Chondrocyte (in vitro differentiated cells): Measurements from ENCODE around the gene AKAP1. TPM values are rescaled to one million over a fixed set of nuclear protein-coding genes. Genes with fewer than 3 reads are reported as not detected.

Experiments used
- DNase-seq: peaks from one replicate; pipeline ENCODE4 v3.0.0; 2021; ENCODE audit warnings: mixed read lengths, low spot score
- H3K27ac Mint-ChIP-seq: one replicate; pipeline ENCODE4 v1.8.0; 2021; ENCODE audit warnings: mild to moderate bottlenecking, moderate library complexity, mixed read lengths; ENCODE audit not compliant: unreplicated experiment
- H3K27me3 Mint-ChIP-seq: 2 replicates; pipeline ENCODE4 v1.8.0; 2021; ENCODE audit warnings: low read depth, mixed read lengths
- H3K36me3 Mint-ChIP-seq: 2 replicates; pipeline ENCODE4 v1.8.0; 2021; ENCODE audit warnings: low read depth, mixed read lengths
- H3K4me1 Mint-ChIP-seq: 2 replicates; pipeline ENCODE4 v1.8.0; 2021; ENCODE audit warnings: low read depth, mild to moderate bottlenecking, mixed read lengths
- H3K4me3 Mint-ChIP-seq: one replicate; pipeline ENCODE4 v1.8.0; 2021; ENCODE audit warnings: mild to moderate bottlenecking, moderate library complexity, mixed read lengths; ENCODE audit not compliant: unreplicated experiment
- H3K9me3 Mint-ChIP-seq: 2 replicates; pipeline ENCODE4 v1.8.0; 2021; ENCODE audit warnings: low read depth, mixed read lengths
- total RNA-seq: library from RNA; stranded (reverse); gene quantifications from 3 replicates; pipeline ENCODE4 v1.2.1, GENCODE V29; 2021
- TF ChIP-seq, protein P1 (sequence below): fragments of 200-600 bp; sonication (generic); IDR thresholded peaks from 2 replicates; pipeline ENCODE4 v1.5.0; 2021; ENCODE audit warnings: antibody characterized with exemption, mild to moderate bottlenecking, moderate library complexity

AKAP1 gene
- total RNA-seq, 1 donor from 2014 or later: 14.8 TPM

DNA sequence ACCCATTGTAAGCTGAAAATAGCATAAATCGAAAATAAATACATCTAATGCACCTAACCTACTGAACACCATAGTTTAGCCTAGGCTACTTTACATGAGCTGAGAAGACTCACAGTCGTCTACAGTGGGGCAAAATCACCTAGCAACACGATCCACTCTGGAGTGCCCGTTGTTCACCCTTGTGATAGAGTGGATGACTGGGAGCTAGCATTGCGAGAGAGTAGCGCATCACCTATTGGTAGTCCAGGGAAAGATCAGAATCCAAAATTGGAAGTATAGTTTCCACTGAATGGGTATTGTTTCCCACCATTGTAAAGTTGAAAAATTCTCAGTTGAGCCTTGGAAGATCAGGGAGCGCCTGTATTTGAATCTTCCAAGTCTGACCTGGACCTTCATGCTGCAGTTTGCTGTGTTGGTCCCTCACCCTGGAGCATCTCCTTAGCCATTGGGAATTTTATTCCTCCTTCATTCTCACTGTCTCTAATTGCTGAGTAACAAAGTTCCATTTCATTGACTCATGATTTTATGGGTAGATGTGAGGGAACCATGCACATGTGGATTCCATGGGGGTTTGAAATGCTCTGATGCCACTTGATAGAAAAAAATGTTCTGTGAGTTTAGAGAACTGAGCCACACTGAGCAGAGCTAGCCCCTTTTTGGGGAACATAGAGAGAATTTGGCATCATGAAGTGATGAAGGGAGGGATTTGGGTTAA is 19.6 kb downstream of the AKAP1 start:
- no peak for DNase-seq

DNA sequence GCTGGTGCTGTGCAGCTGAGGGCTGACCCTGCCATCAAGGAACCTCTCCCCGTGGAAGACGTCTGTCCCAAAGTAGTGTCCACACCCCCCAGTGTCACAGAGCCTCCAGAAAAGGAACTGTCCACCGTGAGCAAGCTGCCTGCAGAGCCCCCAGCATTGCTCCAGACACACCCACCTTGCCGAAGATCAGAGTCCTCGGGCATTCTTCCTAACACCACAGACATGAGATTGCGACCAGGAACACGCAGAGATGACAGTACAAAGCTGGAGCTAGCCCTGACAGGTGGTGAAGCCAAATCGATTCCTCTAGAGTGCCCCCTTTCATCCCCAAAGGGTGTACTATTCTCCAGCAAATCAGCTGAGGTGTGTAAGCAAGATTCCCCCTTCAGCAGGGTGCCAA is 20.5 kb downstream of the AKAP1 start:
- no peak for DNase-seq
- Mint-ChIP-seq H3K4me3 (no peak overlapping the region), H3K27ac (no peak overlapping the region), H3K36me3 (peaks cover 3% of the 10 kb centered on the region), H3K27me3 (no peaks in the 10 kb centered on the region), H3K4me1 (peaks cover 4% of the 10 kb centered on the region), H3K9me3 (no peaks in the 10 kb centered on the region)
- TF ChIP-seq, protein P1, sequence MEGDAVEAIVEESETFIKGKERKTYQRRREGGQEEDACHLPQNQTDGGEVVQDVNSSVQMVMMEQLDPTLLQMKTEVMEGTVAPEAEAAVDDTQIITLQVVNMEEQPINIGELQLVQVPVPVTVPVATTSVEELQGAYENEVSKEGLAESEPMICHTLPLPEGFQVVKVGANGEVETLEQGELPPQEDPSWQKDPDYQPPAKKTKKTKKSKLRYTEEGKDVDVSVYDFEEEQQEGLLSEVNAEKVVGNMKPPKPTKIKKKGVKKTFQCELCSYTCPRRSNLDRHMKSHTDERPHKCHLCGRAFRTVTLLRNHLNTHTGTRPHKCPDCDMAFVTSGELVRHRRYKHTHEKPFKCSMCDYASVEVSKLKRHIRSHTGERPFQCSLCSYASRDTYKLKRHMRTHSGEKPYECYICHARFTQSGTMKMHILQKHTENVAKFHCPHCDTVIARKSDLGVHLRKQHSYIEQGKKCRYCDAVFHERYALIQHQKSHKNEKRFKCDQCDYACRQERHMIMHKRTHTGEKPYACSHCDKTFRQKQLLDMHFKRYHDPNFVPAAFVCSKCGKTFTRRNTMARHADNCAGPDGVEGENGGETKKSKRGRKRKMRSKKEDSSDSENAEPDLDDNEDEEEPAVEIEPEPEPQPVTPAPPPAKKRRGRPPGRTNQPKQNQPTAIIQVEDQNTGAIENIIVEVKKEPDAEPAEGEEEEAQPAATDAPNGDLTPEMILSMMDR: no peak

More for the DNA sequence above, 19.6 kb downstream of the AKAP1 start:
- Mint-ChIP-seq H3K27ac (no peak overlapping the region), H3K27me3 (no peaks in the 10 kb centered on the region), H3K4me3 (no peak overlapping the region), H3K4me1 (peaks cover 4% of the 10 kb centered on the region), H3K36me3 (peaks cover 3% of the 10 kb centered on the region), H3K9me3 (no peaks in the 10 kb centered on the region)
- TF ChIP-seq, protein P1: no peak

DNA sequence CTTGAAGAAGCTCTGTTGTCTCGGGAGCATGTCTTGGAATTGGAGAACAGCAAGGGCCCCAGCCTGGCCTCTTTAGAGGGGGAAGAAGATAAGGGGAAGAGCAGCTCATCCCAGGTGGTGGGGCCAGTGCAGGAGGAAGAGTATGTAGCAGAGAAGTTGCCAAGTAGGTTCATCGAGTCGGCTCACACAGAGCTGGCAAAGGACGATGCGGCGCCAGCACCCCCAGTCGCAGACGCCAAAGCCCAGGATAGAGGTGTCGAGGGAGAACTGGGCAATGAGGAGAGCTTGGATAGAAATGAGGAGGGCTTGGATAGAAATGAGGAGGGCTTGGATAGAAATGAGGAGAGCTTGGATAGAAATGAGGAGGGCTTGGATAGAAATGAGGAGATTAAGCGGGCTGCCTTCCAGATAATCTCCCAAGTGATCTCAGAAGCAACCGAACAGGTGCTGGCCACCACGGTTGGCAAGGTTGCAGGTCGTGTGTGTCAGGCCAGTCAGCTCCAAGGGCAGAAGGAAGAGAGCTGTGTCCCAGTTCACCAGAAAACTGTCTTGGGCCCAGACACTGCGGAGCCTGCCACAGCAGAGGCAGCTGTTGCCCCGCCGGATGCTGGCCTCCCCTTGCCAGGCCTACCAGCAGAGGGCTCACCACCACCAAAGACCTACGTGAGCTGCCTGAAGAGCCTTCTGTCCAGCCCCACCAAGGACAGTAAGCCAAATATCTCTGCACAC is 21.2 kb downstream of the AKAP1 start:
- Mint-ChIP-seq H3K9me3 (no peaks in the 10 kb centered on the region), H3K27ac (no peak overlapping the region), H3K27me3 (no peaks in the 10 kb centered on the region), H3K4me1 (peaks cover 4% of the 10 kb centered on the region), H3K4me3 (no peak overlapping the region), H3K36me3 (peaks cover 3% of the 10 kb centered on the region)
- no peak for DNase-seq
- TF ChIP-seq, protein P1: peak; percentile 44

DNA sequence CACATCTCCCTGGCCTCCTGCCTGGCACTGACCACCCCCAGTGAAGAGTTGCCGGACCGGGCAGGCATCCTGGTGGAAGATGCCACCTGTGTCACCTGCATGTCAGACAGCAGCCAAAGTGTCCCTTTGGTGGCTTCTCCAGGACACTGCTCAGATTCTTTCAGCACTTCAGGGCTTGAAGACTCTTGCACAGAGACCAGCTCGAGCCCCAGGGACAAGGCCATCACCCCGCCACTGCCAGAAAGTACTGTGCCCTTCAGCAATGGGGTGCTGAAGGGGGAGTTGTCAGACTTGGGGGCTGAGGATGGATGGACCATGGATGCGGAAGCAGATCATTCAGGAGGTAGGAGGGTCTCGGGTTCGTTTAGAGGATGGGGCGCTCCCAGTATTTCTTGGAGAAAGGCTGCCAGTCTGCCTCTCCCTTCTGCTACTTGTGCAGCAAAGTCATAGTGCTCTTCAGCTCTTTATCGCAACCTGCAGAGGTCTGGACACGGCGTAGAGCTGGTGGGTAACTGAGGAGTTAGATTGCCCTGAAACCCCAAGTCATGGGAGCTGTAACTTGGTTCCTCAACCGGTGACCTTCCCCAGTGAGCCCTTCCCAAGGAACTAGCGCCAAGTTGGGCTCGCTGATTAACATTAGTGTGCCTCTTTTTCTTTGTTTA is 21.9 kb downstream of the AKAP1 start:
- Mint-ChIP-seq H3K27ac (no peak overlapping the region), H3K36me3 (peaks cover 3% of the 10 kb centered on the region), H3K4me3 (no peak overlapping the region), H3K9me3 (no peaks in the 10 kb centered on the region), H3K27me3 (no peaks in the 10 kb centered on the region), H3K4me1 (peaks cover 4% of the 10 kb centered on the region)
- TF ChIP-seq, protein P1: no peak
- DNase-seq: no peak

DNA sequence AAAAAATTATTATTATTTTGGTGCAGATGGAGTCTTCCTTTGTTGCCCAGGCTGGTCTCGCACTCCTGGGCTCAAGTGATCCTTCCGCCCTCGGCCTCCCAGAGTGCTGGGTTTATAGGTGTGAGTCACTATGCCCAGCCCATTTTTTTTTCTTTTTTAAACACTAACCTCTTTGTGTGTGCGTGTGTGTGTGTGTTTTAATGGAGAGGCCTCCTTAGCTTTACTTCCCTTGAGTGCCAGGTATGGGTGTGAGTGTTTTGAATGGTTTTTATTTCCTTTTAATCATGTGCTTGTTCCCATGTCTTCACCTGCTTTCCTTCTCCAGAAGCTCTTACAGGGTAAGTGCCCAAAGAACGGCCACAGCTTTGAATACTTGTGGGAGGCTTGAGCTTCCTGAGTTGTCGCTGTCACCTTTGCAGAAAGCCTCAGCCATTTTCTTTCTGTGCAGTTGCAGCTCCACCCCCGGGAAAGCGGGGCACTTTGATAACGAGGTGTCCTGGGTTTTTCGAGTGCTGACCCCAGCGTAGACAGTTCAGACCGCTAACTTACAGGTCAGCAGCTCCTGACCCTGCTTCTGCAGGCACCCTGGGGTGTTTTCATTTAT is 22.6 kb downstream of the AKAP1 start:
- peaks cover 4% of the 10 kb centered on the region for H3K36me3 Mint-ChIP-seq
- no peaks in the 10 kb centered on the region for H3K9me3 Mint-ChIP-seq
- no peak for DNase-seq
- peaks cover 4% of the 10 kb centered on the region for H3K4me1 Mint-ChIP-seq
- no peak overlapping the region for H3K4me3 Mint-ChIP-seq
- H3K27ac Mint-ChIP-seq: no peak overlapping the region
- TF ChIP-seq, protein P1: no peak
- no peaks in the 10 kb centered on the region for H3K27me3 Mint-ChIP-seq
